NB4 (cell line): ENCODE data around the gene MBOAT1.

Source experiments
- MYC ChIP-seq: IDR thresholded peaks from 2 replicates; pipeline ENCODE4 v1.6.1; 2011; ENCODE audit warnings: low read depth, low read length
- POLR2A ChIP-seq: IDR thresholded peaks from 2 replicates; pipeline ENCODE4 v1.6.1; 2011; ENCODE audit warnings: mild to moderate bottlenecking; ENCODE audit not compliant: insufficient read length; ENCODE audit errors: extremely low read depth
- TF ChIP-seq, protein P1 (sequence below): IDR thresholded peaks from one replicate; pipeline ENCODE4 v1.5.1; 2012; ENCODE audit warnings: low read depth, low read length

DNA sequence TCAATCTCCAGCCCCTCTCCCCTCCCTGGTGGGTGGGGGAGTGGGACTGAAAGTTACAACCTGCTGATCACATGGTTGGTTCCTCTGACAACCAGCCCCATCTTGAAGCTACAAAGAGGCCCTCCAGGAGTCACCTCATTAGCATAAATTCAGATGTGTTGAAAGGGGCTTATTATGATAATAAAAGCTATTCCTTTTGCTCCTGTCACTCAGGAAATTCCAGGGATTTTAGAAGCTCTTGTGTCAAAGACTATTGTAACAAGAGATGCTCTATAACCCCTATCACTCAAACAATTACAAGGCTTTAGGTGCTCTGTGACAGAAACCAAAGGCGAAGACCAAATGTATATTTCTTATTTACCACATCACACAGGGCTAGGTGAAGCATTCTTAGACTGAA, 30.1 kb upstream of the MBOAT1 start:
- TF ChIP-seq, protein P1, sequence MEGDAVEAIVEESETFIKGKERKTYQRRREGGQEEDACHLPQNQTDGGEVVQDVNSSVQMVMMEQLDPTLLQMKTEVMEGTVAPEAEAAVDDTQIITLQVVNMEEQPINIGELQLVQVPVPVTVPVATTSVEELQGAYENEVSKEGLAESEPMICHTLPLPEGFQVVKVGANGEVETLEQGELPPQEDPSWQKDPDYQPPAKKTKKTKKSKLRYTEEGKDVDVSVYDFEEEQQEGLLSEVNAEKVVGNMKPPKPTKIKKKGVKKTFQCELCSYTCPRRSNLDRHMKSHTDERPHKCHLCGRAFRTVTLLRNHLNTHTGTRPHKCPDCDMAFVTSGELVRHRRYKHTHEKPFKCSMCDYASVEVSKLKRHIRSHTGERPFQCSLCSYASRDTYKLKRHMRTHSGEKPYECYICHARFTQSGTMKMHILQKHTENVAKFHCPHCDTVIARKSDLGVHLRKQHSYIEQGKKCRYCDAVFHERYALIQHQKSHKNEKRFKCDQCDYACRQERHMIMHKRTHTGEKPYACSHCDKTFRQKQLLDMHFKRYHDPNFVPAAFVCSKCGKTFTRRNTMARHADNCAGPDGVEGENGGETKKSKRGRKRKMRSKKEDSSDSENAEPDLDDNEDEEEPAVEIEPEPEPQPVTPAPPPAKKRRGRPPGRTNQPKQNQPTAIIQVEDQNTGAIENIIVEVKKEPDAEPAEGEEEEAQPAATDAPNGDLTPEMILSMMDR = no peak
- TF ChIP-seq POLR2A (no peak), MYC (no peak)
